OCI-LY1 (cell line): ENCODE measurements around the gene MAD1L1.

Experiments
- EZH2 ChIP-seq: fragments of 200-600 bp; sonication (generic), shearing (Covaris generic); IDR thresholded peaks from 2 replicates; pipeline ENCODE4 v1.8.0; 2017; ENCODE audit warnings: borderline replicate concordance, mixed run types, mild to moderate bottlenecking, antibody characterized with exemption, low read length, moderate library complexity, mixed read lengths
- TF ChIP-seq, protein P1 (sequence below): fragments of 200-600 bp; sonication (generic), shearing (Covaris generic); IDR thresholded peaks from 2 replicates; pipeline ENCODE4 v1.5.1; 2017; ENCODE audit warnings: mild to moderate bottlenecking, antibody characterized with exemption, low read length, moderate library complexity, mixed read lengths

DNA sequence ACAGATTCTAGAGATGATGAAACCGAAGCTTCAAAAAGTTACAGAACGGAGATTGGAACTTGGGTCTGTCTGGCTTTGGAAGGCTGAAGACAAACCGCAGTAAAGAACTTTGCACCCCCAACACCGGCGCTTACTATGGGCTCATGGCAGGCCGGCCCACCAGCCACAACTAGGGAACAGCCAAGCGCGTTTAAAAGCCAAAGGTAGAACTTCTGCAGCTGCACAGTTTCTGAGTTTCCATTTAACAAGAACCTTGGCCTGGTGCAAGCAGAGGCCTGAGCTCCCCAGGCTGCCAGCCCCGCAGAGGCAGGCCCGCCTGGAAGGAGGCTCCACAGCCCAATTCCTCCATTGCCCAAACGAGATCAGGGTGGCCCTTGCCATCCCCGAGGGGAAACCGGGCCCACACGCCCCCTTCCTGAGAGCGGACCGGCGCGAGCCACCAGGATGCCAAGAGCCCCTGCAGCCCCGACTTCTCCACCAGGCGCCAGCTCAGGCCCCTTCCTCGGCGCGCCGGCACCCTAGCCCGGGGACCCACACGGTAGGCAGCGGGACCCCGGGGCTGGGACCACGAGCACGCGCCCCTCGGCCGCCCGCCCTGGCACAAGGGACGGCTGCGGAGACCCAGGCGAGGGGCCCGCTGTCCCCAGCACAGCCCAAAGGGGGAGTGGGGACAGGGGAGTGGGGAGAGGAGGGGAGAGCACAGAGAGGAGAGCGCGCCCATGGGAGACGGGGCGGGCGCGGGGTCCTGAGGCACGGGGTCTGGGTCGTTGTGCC is 566 bp downstream of the MAD1L1 start:
- TF ChIP-seq, protein P1, sequence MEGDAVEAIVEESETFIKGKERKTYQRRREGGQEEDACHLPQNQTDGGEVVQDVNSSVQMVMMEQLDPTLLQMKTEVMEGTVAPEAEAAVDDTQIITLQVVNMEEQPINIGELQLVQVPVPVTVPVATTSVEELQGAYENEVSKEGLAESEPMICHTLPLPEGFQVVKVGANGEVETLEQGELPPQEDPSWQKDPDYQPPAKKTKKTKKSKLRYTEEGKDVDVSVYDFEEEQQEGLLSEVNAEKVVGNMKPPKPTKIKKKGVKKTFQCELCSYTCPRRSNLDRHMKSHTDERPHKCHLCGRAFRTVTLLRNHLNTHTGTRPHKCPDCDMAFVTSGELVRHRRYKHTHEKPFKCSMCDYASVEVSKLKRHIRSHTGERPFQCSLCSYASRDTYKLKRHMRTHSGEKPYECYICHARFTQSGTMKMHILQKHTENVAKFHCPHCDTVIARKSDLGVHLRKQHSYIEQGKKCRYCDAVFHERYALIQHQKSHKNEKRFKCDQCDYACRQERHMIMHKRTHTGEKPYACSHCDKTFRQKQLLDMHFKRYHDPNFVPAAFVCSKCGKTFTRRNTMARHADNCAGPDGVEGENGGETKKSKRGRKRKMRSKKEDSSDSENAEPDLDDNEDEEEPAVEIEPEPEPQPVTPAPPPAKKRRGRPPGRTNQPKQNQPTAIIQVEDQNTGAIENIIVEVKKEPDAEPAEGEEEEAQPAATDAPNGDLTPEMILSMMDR = no peak
- TF ChIP-seq EZH2 = no peak
